Astrocyte (in vitro differentiated cells and primary cell): ENCODE measurements around the gene PLXDC2.

ENCODE experiments used
- EZH2 ChIP-seq: IDR thresholded peaks from 2 replicates; pipeline ENCODE4 v1.6.1; 2012; ENCODE audit warnings: mild to moderate bottlenecking, low read length, inconsistent platforms; ENCODE audit not compliant: insufficient read depth
- TF ChIP-seq, protein P1 (sequence below): IDR thresholded peaks from 2 replicates; pipeline ENCODE4 v1.5.1; 2011; ENCODE audit warnings: low read depth, mild to moderate bottlenecking, inconsistent platforms, low read length, moderate library complexity; ENCODE audit not compliant: insufficient read depth

DNA sequence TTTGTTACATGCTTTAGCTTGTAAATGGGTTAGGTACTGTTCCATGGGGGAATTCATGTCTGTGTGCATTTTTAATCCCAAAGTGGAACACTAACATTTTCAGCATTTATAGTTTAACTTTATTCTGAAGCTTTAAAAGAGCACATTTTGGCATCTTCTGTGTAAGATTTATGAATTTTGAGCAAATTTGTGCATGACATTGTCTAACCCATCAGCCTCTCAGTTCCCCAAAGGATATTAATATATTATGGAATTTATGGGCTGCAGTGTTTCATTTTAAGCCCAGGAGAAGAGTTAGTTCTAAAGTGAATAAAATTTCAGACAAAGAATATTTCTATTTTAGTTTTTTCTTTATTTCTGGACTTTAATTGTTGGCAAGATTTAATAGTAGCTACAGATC, 421.4 kb downstream of the PLXDC2 start:
- TF ChIP-seq, protein P1, sequence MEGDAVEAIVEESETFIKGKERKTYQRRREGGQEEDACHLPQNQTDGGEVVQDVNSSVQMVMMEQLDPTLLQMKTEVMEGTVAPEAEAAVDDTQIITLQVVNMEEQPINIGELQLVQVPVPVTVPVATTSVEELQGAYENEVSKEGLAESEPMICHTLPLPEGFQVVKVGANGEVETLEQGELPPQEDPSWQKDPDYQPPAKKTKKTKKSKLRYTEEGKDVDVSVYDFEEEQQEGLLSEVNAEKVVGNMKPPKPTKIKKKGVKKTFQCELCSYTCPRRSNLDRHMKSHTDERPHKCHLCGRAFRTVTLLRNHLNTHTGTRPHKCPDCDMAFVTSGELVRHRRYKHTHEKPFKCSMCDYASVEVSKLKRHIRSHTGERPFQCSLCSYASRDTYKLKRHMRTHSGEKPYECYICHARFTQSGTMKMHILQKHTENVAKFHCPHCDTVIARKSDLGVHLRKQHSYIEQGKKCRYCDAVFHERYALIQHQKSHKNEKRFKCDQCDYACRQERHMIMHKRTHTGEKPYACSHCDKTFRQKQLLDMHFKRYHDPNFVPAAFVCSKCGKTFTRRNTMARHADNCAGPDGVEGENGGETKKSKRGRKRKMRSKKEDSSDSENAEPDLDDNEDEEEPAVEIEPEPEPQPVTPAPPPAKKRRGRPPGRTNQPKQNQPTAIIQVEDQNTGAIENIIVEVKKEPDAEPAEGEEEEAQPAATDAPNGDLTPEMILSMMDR: no peak
- TF ChIP-seq EZH2: no peak
